GM12865 (cell line): ENCODE data around the gene JARID2.
"Not testable (repeated sequence)": the region's sequence is repeated elsewhere in the genome, so short reads cannot be mapped to it uniquely, and the experiment has no call there.

Experiments
- DNase-seq: peaks from one replicate; pipeline ENCODE4 v3.0.0; 2010; ENCODE audit warnings: low read depth
- H3K4me3 ChIP-seq: 2 replicates; pipeline ENCODE4 v1.5.1; 2011; ENCODE audit warnings: mild to moderate bottlenecking, low read depth, low read length, control low read depth
- CTCF ChIP-seq: IDR thresholded peaks from 2 replicates; pipeline ENCODE4 v1.5.1; 2011; ENCODE audit warnings: low read length, control low read depth, low read depth, inconsistent platforms; ENCODE audit not compliant: insufficient read depth; ENCODE audit errors: missing control alignments

The JARID2 gene

GRCh38 chr6:15296249-15296648, 50.4 kb downstream of the JARID2 start:
- no peak for DNase-seq
- no peak for TF ChIP-seq CTCF
- H3K4me3 ChIP-seq = no peak overlapping the region

- DNase-seq = peak; percentile 90
- TF ChIP-seq CTCF = no peak
- no peak overlapping the region for H3K4me3 ChIP-seq
These were observed 50.9 kb downstream of the JARID2 start for GRCh38 chr6:15296735-15297134.

GRCh38 chr6:15297167-15297566, 51.3 kb downstream of the JARID2 start:
- not testable (repeated sequence) for H3K4me3 ChIP-seq, DNase-seq

DNA sequence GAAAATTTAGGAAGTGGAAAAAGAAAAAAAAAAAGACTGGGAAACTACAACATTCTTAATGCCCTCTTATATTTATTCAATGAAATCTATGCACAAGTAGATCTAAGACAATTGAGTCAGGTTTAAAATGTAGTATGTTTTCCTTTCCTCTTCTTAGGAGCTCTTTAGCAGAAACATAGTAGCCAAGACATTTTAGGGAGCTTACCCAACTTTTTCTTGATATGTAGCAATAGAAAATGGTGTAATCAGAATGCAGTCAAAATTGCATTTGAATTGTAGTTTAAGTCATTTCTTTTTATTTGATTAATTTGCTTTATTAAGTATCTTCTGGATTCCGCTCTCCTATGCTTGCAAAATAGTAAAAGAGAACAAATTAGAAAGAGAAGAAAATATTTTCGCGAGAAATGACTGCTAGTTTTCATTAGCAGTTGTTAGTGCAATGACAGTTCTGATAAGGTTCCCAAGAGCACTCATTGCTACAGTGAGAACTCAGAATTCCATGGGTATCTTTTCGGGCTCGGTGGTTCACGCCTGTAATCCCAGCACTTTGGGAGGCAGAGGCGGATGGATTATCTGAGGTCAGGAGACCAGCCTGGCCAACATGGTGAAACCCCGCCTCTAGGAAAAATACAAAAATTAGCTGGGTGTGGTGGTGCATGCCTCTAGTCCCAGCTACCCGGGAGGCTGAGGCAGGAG, 52.2 kb downstream of the JARID2 start:
- TF ChIP-seq CTCF = no peak
- DNase-seq = no peak
- no peak overlapping the region for H3K4me3 ChIP-seq

- H3K4me3 ChIP-seq = peak overlapping the region; percentile 19; the same call in 1 of the 2 replicates
- no peak for TF ChIP-seq CTCF
- DNase-seq = peak; percentile 96
These were observed 53.7 kb downstream of the JARID2 start for GRCh38 chr6:15299430-15300131.

GRCh38 chr6:15301179-15302006, 55.5 kb downstream of the JARID2 start:
- peak; percentile 69 for DNase-seq
- no peak for TF ChIP-seq CTCF
- H3K4me3 ChIP-seq = no peak overlapping the region

DNA sequence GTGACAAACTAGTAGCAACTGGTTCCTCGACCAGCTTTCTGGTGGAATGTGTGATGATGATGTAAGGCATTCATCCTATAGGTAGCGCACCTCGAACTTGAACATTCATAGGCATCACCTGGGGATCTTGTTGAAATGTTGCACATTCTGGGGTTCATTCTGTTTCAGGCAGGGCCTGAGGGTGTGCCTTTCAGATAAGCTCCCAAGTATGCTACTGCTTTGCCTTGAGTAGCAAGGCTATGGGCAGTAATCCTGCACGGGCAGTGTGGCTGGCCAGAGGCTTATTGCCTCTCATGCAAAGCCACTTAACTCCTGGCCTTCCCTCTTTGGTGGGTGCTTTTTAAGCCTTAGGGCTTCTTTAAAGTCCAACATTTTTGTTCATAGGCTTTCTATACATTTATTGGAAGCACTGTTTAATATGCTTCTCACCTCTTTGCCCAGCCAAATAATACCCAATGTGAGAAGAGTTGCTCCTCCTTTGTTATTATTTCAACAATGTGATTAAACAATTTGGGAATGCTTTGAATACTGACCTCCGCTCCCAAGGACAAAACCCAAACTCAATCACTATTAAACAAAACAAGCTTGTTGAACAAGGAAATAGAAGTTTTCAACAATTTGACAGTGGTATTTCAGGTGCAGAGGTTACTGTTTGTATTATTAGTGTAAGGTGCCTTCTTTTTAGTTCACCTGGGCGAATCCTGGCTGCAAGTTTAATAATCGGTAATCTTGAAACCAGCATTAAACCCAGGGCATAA, 57.5 kb downstream of the JARID2 start:
- no peak overlapping the region for H3K4me3 ChIP-seq
- no peak for TF ChIP-seq CTCF

More for the DNA sequence above, 57.5 kb downstream of the JARID2 start:
- no peak for DNase-seq
